Pancreas (tissue), 10 donors: ENCODE measurements around the gene CREB1. TPM values are rescaled to one million over a fixed set of nuclear protein-coding genes. Genes with fewer than 3 reads are reported as not detected.
"Not testable (repeated sequence)": the region's sequence is repeated elsewhere in the genome, so short reads cannot be mapped to it uniquely, and the experiment has no call there.

Source experiments
- ATAC-seq, 4 donors: fragments of 200-7000 bp; cut with Tn5 transposase; one replicate each; pipeline versions ENCODE4 v1.8.0 to v1.9.1; 2020; ENCODE audit warnings: mild to moderate bottlenecking in 4 of 4, moderate library complexity in 4 of 4
- DNase-seq, 6 donors: peaks; one replicate each; pipeline ENCODE4 v3.0.0-alpha.2; 2020
- FAIRE-seq: peaks from 2 replicates; lab custom pipeline; 2012; peaks lifted over from hg19 to GRCh38; lab: Jason Lieb, UNC
- H3K27ac ChIP-seq, 4 donors: fragments of 200-600 bp; sonication (generic); 1 replicate in 3 of 4; 2 replicates in 1 of 4; pipeline versions ENCODE4 v1.5.0 to v1.8.0; 2020
- H3K27me3 ChIP-seq, 4 donors: fragments of 200-600 bp; one replicate each; pipeline ENCODE4 v1.8.0; 2021
- H3K36me3 ChIP-seq, 3 donors: fragments of 200-600 bp; sonication (generic) in 1 of 3; one replicate each; pipeline versions ENCODE4 v1.5.0 to v1.8.0; 2020 to 2021
- H3K4me1 ChIP-seq, 3 donors: fragments of 200-600 bp; one replicate each; pipeline ENCODE4 v1.8.0; 2021
- H3K4me3 ChIP-seq, 4 donors: fragments of 200-600 bp; sonication (generic) in 2 of 4; one replicate each; pipeline versions ENCODE4 v1.5.0 to v1.8.0; 2020 to 2021
- H3K9me3 ChIP-seq, 4 donors: fragments of 200-600 bp; one replicate each; pipeline ENCODE4 v1.8.0; 2021
- WGBS, 2 donors: extraction: QIAGEN DNeasy Blood & Tissue Kit; methylation state at CpG; one replicate each; pipeline ENCODE4 v1.1.7; 2013; 5-methylcytosine and 5-hydroxymethylcytosine counted together
- intact Hi-C, 3 donors: fragments of 100-400 bp; cut with DNase I; formaldehyde crosslinking; loops; one replicate each; pipeline versions ENCODE4 v1.11.1 to v1.14.2; 2022
- polyA plus RNA-seq, 2 donors: library from polyadenylated mRNA; stranded (reverse); fragments of 200-250 nt; gene quantifications; one replicate each; pipeline ENCODE4 v1.2.3, GENCODE V29; 2013
- total RNA-seq, 6 donors: library from RNA; stranded (reverse); fragmentation: NEBNext Ultra II Directional in 4 of 6; extraction: Animal tissue kit (Norgen Biotek cat#: 25700) in 4 of 6; gene quantifications; one replicate each; pipeline versions ENCODE4 v1.2.1 to v1.2.4, GENCODE V29; 2021 to 2023
- TF ChIP-seq, protein P1 (sequence below), 4 donors: fragments of 200-600 bp; sonication (generic) in 3 of 4; IDR thresholded peaks; one replicate each; pipeline versions ENCODE4 v1.5.0 to v1.8.0; 2021; ENCODE audit warnings: antibody characterized with exemption in 4 of 4
- donor health status: healthy with polysubstance abuse.
- donor health status: DM: no; HTN: no; CAD: no; lungs with moderate emphysema.
- donor health status: DM: no; HTN: no; CAD: no.
- donor health status: control.
- donor health status: control.
- donor health status: Bipolar disorder and iron deficiency.
- donor health status: DM: yes; HTN: yes; CAD: no.
- donor health status: DM: no; HTN: no; CAD: no.
- donor health status: DM: no; HTN: no; CAD: no.
- donor health status: DM: yes; HTN: yes; CAD: no.

CREB1 gene
- total and polyA plus RNA-seq, 8 donors: 3.2 to 36.4 (median 19.1) TPM

DNA sequence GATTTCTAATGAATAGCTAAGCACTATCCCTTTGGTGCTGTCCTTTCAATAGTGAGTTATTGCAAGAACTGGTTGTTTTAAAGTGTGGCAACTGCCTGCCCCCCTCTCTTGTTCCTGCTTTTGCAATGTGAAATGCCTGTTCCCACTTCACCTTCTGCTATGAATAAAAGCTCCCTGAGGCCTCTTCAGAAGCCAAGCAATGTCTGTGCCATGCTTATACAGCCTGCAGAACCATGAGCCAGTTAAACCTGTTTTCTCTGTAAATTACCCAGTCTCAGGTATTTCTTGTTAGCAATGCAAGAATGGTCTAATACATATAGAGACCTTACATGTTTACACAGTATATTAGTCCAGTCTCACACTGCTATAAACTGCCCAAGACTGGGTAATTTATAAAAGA is 110.4 kb downstream of the CREB1 start:
- H3K4me1 ChIP-seq: no peaks in the 10 kb centered on the region
- no peak overlapping the region for H3K4me3 ChIP-seq
- ATAC-seq (no peak), FAIRE-seq (no peak), DNase-seq (no peak)
- intact Hi-C loops: no loop called here
- TF ChIP-seq, protein P1, sequence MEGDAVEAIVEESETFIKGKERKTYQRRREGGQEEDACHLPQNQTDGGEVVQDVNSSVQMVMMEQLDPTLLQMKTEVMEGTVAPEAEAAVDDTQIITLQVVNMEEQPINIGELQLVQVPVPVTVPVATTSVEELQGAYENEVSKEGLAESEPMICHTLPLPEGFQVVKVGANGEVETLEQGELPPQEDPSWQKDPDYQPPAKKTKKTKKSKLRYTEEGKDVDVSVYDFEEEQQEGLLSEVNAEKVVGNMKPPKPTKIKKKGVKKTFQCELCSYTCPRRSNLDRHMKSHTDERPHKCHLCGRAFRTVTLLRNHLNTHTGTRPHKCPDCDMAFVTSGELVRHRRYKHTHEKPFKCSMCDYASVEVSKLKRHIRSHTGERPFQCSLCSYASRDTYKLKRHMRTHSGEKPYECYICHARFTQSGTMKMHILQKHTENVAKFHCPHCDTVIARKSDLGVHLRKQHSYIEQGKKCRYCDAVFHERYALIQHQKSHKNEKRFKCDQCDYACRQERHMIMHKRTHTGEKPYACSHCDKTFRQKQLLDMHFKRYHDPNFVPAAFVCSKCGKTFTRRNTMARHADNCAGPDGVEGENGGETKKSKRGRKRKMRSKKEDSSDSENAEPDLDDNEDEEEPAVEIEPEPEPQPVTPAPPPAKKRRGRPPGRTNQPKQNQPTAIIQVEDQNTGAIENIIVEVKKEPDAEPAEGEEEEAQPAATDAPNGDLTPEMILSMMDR (IDR thresholded peaks at IDR 0.05): no peak
- H3K9me3 ChIP-seq: no peaks in the 10 kb centered on the region
- no peaks in the 10 kb centered on the region for H3K27me3 ChIP-seq
- no peaks in the 10 kb centered on the region for H3K36me3 ChIP-seq
- H3K27ac ChIP-seq: no peak overlapping the region

DNA sequence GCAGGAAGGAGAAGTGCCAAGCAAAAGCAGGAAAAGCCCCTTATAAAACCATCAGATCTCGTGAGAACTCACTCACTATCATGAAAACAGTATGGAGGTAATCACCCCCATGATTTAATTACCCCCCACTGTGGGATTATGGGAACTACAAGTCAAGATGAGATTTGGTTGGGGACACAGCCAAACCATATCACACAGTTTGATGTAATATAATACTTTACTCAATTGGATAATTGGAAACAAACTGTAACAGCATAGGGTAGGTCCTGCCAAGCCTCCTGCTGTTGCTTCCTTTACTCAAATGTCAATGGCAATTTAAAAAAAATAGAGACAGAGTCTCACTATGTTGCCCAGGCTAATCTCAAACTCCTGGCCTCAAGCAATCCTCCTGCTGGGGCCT is 110.9 kb downstream of the CREB1 start:
- Histone ChIP-seq H3K4me3 (no peak overlapping the region), H3K27ac (no peak overlapping the region), H3K27me3 (no peaks in the 10 kb centered on the region), H3K36me3 (no peaks in the 10 kb centered on the region), H3K4me1 (no peaks in the 10 kb centered on the region), H3K9me3 (no peaks in the 10 kb centered on the region)
- FAIRE-seq (no peak), ATAC-seq (no peak), DNase-seq (no peak)
- intact Hi-C loops: no loop called here
- 58 to 65% methylated on average over 1 of the region's 1 CpG for WGBS, 2 donors
- TF ChIP-seq, protein P1 (IDR thresholded peaks at IDR 0.05): no peak

DNA sequence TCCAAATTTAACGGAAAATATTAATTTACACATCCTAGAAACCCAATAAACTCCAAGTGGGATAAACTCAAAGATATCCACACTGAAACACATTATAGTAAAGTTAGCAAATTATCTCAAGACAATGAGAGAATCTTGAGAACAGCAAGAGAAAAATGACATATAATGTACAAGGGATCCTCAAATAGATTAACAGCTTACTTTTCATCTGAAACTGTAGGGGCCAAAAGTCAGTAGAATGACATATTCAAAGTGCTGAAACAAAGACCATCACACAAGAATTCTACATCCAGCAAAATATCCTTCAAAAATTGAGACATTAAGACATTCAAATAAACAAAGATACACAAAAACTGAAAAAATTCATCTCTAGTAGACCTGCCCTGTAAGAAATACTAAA is 114.1 kb downstream of the CREB1 start:
- no peaks in the 10 kb centered on the region for H3K36me3 ChIP-seq
- no peak overlapping the region for H3K4me3 ChIP-seq
- intact Hi-C loops: no loop called here
- ATAC-seq (no peak), FAIRE-seq (no peak), DNase-seq (no peak)
- H3K27ac ChIP-seq: no peak overlapping the region
- no peaks in the 10 kb centered on the region for H3K9me3 ChIP-seq
- no peaks in the 10 kb centered on the region for H3K27me3 ChIP-seq
- no peaks in the 10 kb centered on the region for H3K4me1 ChIP-seq
- WGBS, 2 donors: 88 to 96% methylated on average over 1 of the region's 1 CpG
- TF ChIP-seq, protein P1 (IDR thresholded peaks at IDR 0.05): no peak

DNA sequence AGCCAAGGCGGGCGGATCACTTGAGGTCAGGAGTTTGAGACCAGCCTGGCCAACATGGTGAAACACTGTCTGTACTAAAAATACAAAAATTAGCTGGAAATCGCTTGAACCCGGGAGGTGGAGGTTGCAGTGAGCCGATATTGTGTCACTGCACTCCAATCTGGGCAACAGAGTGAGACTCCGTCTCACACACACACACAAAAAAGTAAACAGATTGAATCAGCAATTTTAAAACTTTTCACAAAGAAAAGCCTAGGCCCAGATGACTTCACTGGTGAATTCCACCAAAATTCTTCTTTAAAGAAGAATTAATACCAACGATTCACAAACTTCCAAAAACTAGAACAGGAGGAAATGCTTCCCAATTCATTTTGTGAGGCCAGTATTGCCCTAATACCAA is 116.8 kb downstream of the CREB1 start:
- DNase-seq, FAIRE-seq, H3K4me3 ChIP-seq, intact Hi-C loops, H3K36me3 ChIP-seq, ATAC-seq, H3K4me1 ChIP-seq, H3K9me3 ChIP-seq, H3K27me3 ChIP-seq, H3K27ac ChIP-seq: not testable (repeated sequence)
- 82 to 88% methylated on average over 7 of the region's 7 CpGs for WGBS, 2 donors

Other genes with a start within 250 kb of the CREB1 start
- gene METTL21A, start 95.4 kb downstream of the CREB1 start, total RNA-seq: 1 to 10 TPM; 4.2 to 9.1 (median 5.2) TPM
- gene METTL21A, start 95.4 kb downstream of the CREB1 start, polyA plus RNA-seq: 1 to 10 TPM; 6.0 to 8.2 TPM
- gene CCNYL1, start 181.7 kb downstream of the CREB1 start, total RNA-seq: 10 to 100 TPM in 4 of 6 donors, 1 to 10 TPM in 2; 8.4 to 12.4 (median 11.9) TPM
- 1 to 10 TPM; 5.2 to 5.3 TPM for gene CCNYL1, start 181.7 kb downstream of the CREB1 start, polyA plus RNA-seq
- gene FZD5, start 239.9 kb downstream of the CREB1 start, total RNA-seq: 10 to 100 TPM; 13.7 to 23.0 (median 15.7) TPM
- 1 to 10 TPM; 5.3 to 7.2 TPM for gene FZD5, start 239.9 kb downstream of the CREB1 start, polyA plus RNA-seq